Neural cell (in vitro differentiated cells): Measurements from ENCODE around the gene TRIB2.

Source experiments
- EP300 ChIP-seq: fragments of 450-650 bp; conservative IDR thresholded peaks from 2 replicates; pipeline ENCODE4 v1.6.1; 2014; ENCODE audit warnings: antibody characterized with exemption, mild to moderate bottlenecking, moderate library complexity; ENCODE audit not compliant: poor library complexity, severe bottlenecking
- EZH2 ChIP-seq: fragments of 200-600, 300-800 bp; shearing (Covaris generic), sonication (generic); IDR thresholded peaks from 2 replicates; pipeline ENCODE4 v1.6.1; 2014; ENCODE audit warnings: antibody characterized with exemption, low read length, borderline replicate concordance, mild to moderate bottlenecking; ENCODE audit not compliant: insufficient read depth, poor library complexity, severe bottlenecking
- POLR2AphosphoS5 ChIP-seq: IDR thresholded peaks from 2 replicates; pipeline ENCODE4 v1.6.1; 2012
- TF ChIP-seq, protein P1 (sequence below): fragments of 450-650 bp; IDR thresholded peaks from 2 replicates; pipeline ENCODE4 v1.5.1; 2014; ENCODE audit warnings: antibody characterized with exemption, mild to moderate bottlenecking, moderate library complexity; ENCODE audit not compliant: poor library complexity, severe bottlenecking

GRCh38 chr2:12761104-12761503 is 44.4 kb downstream of the TRIB2 start:
- TF ChIP-seq POLR2AphosphoS5 (no peak), EZH2 (no peak), EP300 (no peak)
- TF ChIP-seq, protein P1, sequence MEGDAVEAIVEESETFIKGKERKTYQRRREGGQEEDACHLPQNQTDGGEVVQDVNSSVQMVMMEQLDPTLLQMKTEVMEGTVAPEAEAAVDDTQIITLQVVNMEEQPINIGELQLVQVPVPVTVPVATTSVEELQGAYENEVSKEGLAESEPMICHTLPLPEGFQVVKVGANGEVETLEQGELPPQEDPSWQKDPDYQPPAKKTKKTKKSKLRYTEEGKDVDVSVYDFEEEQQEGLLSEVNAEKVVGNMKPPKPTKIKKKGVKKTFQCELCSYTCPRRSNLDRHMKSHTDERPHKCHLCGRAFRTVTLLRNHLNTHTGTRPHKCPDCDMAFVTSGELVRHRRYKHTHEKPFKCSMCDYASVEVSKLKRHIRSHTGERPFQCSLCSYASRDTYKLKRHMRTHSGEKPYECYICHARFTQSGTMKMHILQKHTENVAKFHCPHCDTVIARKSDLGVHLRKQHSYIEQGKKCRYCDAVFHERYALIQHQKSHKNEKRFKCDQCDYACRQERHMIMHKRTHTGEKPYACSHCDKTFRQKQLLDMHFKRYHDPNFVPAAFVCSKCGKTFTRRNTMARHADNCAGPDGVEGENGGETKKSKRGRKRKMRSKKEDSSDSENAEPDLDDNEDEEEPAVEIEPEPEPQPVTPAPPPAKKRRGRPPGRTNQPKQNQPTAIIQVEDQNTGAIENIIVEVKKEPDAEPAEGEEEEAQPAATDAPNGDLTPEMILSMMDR, result no peak
